ENCODE data around the gene KY. TPM values are rescaled to one million over a fixed set of nuclear protein-coding genes. Genes with fewer than 3 reads are reported as not detected.

The KY gene
- total RNA-seq, 2 donors from 2014 or later, result 0.32 to 0.44 TPM

- no peaks in the 10 kb centered on the region for H3K36me3 ChIP-seq
- intact Hi-C loops (cut with DNase I), result loop anchor here (5.0 kb wide), 1 partner anchor 41 kb away; no protein-coding TSS in a partner anchor
- no peaks in the 10 kb centered on the region for H3K9me3 ChIP-seq
- no peak for TF ChIP-seq CTCF (IDR thresholded peaks at IDR 0.05)
- no peaks in the 10 kb centered on the region for H3K27me3 ChIP-seq
- no peak overlapping the region for H3K9ac ChIP-seq (ENCODE audit: low read depth in 2 of 2, low read length in 2 of 2)
- DNase-seq, result no peak
- H3K27ac ChIP-seq, result no peak overlapping the region
- H3K4me3 ChIP-seq, result no peak overlapping the region
- no peaks in the 10 kb centered on the region for H3K4me1 ChIP-seq
Observed at GRCh38 chr3:134643150-134643675, 7.6 kb downstream of the KY start.

GRCh38 chr3:134642445-134643149 lies 8.2 kb downstream of the KY start:
- H3K9me3 ChIP-seq, result no peaks in the 10 kb centered on the region
- no peak overlapping the region for H3K9ac ChIP-seq (ENCODE audit: low read depth in 2 of 2, low read length in 2 of 2)
- DNase-seq, result no peak
- no peaks in the 10 kb centered on the region for H3K36me3 ChIP-seq
- H3K4me3 ChIP-seq, result no peak overlapping the region
- H3K27ac ChIP-seq, result no peak overlapping the region
- no peak for TF ChIP-seq CTCF (IDR thresholded peaks at IDR 0.05)
- no peaks in the 10 kb centered on the region for H3K4me1 ChIP-seq
- intact Hi-C loops (cut with DNase I), result loop anchor here (5.0 kb wide), 1 partner anchor 40 kb away; no protein-coding TSS in a partner anchor
- H3K27me3 ChIP-seq, result no peaks in the 10 kb centered on the region

GRCh38 chr3:134641671-134642300 lies 9.0 kb downstream of the KY start:
- H3K4me3 ChIP-seq, result no peak overlapping the region
- no peaks in the 10 kb centered on the region for H3K27me3 ChIP-seq
- intact Hi-C loops (cut with DNase I), result loop anchor here (5.0 kb wide), 1 partner anchor 39 kb away; no protein-coding TSS in a partner anchor
- H3K36me3 ChIP-seq, result no peaks in the 10 kb centered on the region
- peak; percentile 6 for DNase-seq
- no peak overlapping the region for H3K9ac ChIP-seq (ENCODE audit: low read depth in 2 of 2, low read length in 2 of 2)
- H3K9me3 ChIP-seq, result no peaks in the 10 kb centered on the region
- H3K4me1 ChIP-seq, result no peaks in the 10 kb centered on the region
- no peak for TF ChIP-seq CTCF (IDR thresholded peaks at IDR 0.05)
- no peak overlapping the region for H3K27ac ChIP-seq

- H3K27ac ChIP-seq, result no peak overlapping the region
- TF ChIP-seq CTCF (IDR thresholded peaks at IDR 0.05), result peak; percentile 27
- H3K9me3 ChIP-seq, result no peaks in the 10 kb centered on the region
- H3K27me3 ChIP-seq, result no peaks in the 10 kb centered on the region
- H3K4me3 ChIP-seq, result no peak overlapping the region
- H3K4me1 ChIP-seq, result no peaks in the 10 kb centered on the region
- intact Hi-C loops (cut with DNase I), result loop anchor here (5.0 kb wide), 1 partner anchor 39 kb away; no protein-coding TSS in a partner anchor
- DNase-seq, result peak; percentile 22
- no peaks in the 10 kb centered on the region for H3K36me3 ChIP-seq
- no peak overlapping the region for H3K9ac ChIP-seq (ENCODE audit: low read depth in 2 of 2, low read length in 2 of 2)
Observed at GRCh38 chr3:134640872-134641470, 9.9 kb downstream of the KY start.

GRCh38 chr3:134640378-134640777 lies 10.4 kb downstream of the KY start:
- Histone ChIP-seq H3K4me1 (no peaks in the 10 kb centered on the region), H3K36me3 (no peaks in the 10 kb centered on the region), H3K4me3 (no peak overlapping the region), H3K27ac (no peak overlapping the region), H3K27me3 (no peaks in the 10 kb centered on the region), H3K9me3 (no peaks in the 10 kb centered on the region), H3K9ac (ENCODE audit: low read depth in 2 of 2, low read length in 2 of 2) (no peak overlapping the region)
- TF ChIP-seq CTCF (IDR thresholded peaks at IDR 0.05), result no peak
- intact Hi-C loops (cut with DNase I), result loop anchor here (5.0 kb wide), 1 partner anchor 38 kb away; no protein-coding TSS in a partner anchor
- DNase-seq, result peak; percentile 1
